HepG2 (cell line): Measurements from ENCODE around the gene KCNT1. TPM values are rescaled to one million over a fixed set of nuclear protein-coding genes. Genes with fewer than 3 reads are reported as not detected.

Experiments used
- ATAC-seq: fragments of 200-7000 bp; cut with Tn5 transposase; 3 replicates; pipeline ENCODE4 v1.9.1; 2020; ENCODE audit warnings: mild to moderate bottlenecking, moderate library complexity
- BruUV-seq: library from RNA; stranded (reverse); fragments of 400-500 nt; replicated peaks from 2 replicates; lab custom pipeline; 2021; lab: Mats Ljungman, UMichigan
- CTCF ChIA-PET: fragments of 300-600 bp; formaldehyde crosslinking; extraction: SDS; loops from one replicate; lab custom pipeline; 2021; ENCODE audit warnings: low total read pairs, inconsistent platforms, low intra/inter-chr PET ratio; lab: Yijun Ruan, JAX
- POLR2A ChIA-PET: fragments of 350-600 bp; sonication (Branson Sonifier 250); formaldehyde crosslinking; loops from one replicate; lab custom pipeline; 2020; ENCODE audit warnings: antibody characterized with exemption, inconsistent platforms; lab: Yijun Ruan, JAX
- DNase-seq: peaks from one replicate; pipeline ENCODE4 v3.0.0-alpha.2; 2015; ENCODE audit warnings: low spot score
- FAIRE-seq: peaks from 3 replicates; lab custom pipeline; 2011; peaks lifted over from hg19 to GRCh38; lab: Jason Lieb, UNC
- H2AFZ ChIP-seq: one replicate; pipeline ENCODE4 v1.6.1; 2011; ENCODE audit warnings: low read length, inconsistent platforms
- H3K27ac ChIP-seq: fragments of 300-600 bp; 3 replicates; pipeline ENCODE4 v1.8.0; 2011; ENCODE audit warnings: mixed run types, mild to moderate bottlenecking, mixed read lengths, low read length, inconsistent platforms; ENCODE audit not compliant: insufficient read depth; ENCODE audit errors: extremely low read length
- H3K27me3 ChIP-seq, 2 experiments: fragments of 200-600 bp in 1 of 2; 2 replicates in 1 of 2; 3 replicates in 1 of 2; pipeline versions ENCODE4 v1.6.0 to v1.8.0; 2011; ENCODE audit warnings: low read length in 2 of 2, mild to moderate bottlenecking in 2 of 2, moderate library complexity in 2 of 2, inconsistent platforms in 1 of 2; ENCODE audit not compliant: insufficient read depth in 2 of 2, control insufficient read depth in 1 of 2
- H3K36me3 ChIP-seq, 2 experiments: fragments of 200-600 bp in 1 of 2; replicated peaks in 1 of 2; 2 replicates in 1 of 2; 3 replicates in 1 of 2; pipeline versions ENCODE4 v1.5.1 to v1.8.0; 2011; ENCODE audit warnings: low read length in 2 of 2, inconsistent platforms in 1 of 2; ENCODE audit not compliant: insufficient read depth in 2 of 2, control insufficient read depth in 1 of 2
- H3K4me1 ChIP-seq: 2 replicates; pipeline ENCODE4 v1.5.1; 2012; ENCODE audit warnings: low read length, inconsistent platforms; ENCODE audit not compliant: insufficient read depth
- H3K4me2 ChIP-seq: 2 replicates; pipeline ENCODE4 v1.6.0; 2011; ENCODE audit warnings: low read depth, low read length, inconsistent platforms
- H3K4me3 ChIP-seq, 3 experiments: fragments of 200-600 bp in 1 of 3; sonication (generic), shearing (Covaris generic) in 1 of 3; replicated peaks in 1 of 3; 2 replicates each; pipeline ENCODE4 v1.5.1; 2011 to 2016; ENCODE audit warnings: low read length in 3 of 3, inconsistent platforms in 2 of 3, low read depth in 2 of 3, mild to moderate bottlenecking in 2 of 3, control low read depth in 1 of 3, mixed read lengths in 1 of 3; ENCODE audit not compliant: insufficient read depth in 1 of 3
- H3K79me2 ChIP-seq: one replicate; pipeline ENCODE4 v1.6.1; 2011; ENCODE audit warnings: low read length, inconsistent platforms; ENCODE audit not compliant: insufficient read depth
- H3K9ac ChIP-seq: 2 replicates; pipeline ENCODE4 v1.6.0; 2011; ENCODE audit warnings: mild to moderate bottlenecking, low read depth, low read length, inconsistent platforms; ENCODE audit not compliant: insufficient read depth
- H3K9me3 ChIP-seq: 2 replicates; pipeline ENCODE4 v1.5.1; 2012; ENCODE audit warnings: mild to moderate bottlenecking, low read length
- H4K20me1 ChIP-seq: 2 replicates; pipeline ENCODE4 v1.6.0; 2011; ENCODE audit warnings: inconsistent platforms, mild to moderate bottlenecking, low read length, moderate library complexity; ENCODE audit not compliant: insufficient read depth
- ARID5B ChIP-seq: IDR thresholded peaks from 2 replicates; pipeline ENCODE4 v1.4.0; 2020; ENCODE audit warnings: mild to moderate bottlenecking, missing genetic modification reagents
- ERF ChIP-seq: IDR thresholded peaks from 2 replicates; pipeline ENCODE4 v1.6.1; 2018; ENCODE audit warnings: missing biosample characterization, missing genetic modification reagents
- MEIS1 ChIP-seq: sonication (generic); formaldehyde crosslinking; IDR thresholded peaks from 2 replicates; pipeline ENCODE4 v1.9.0; 2021; ENCODE audit warnings: mild to moderate bottlenecking, missing genetic modification reagents, moderate library complexity, borderline replicate concordance
- SP5 ChIP-seq: IDR thresholded peaks from 2 replicates; pipeline ENCODE4 v1.6.1; 2016; ENCODE audit warnings: low read depth, borderline replicate concordance
- STAT5B ChIP-seq: sonication (generic); formaldehyde crosslinking; IDR thresholded peaks from 2 replicates; pipeline ENCODE4 v1.4.0; 2020; ENCODE audit warnings: missing genetic modification reagents
- ZFP1 ChIP-seq: IDR thresholded peaks from 2 replicates; pipeline ENCODE4 v1.6.1; 2016
- ZNF280D ChIP-seq: sonication (generic); formaldehyde crosslinking; IDR thresholded peaks from 2 replicates; pipeline ENCODE4 v1.5.1; 2020; ENCODE audit warnings: mild to moderate bottlenecking, missing genetic modification reagents
- ZNF468 ChIP-seq: sonication (generic); formaldehyde crosslinking; IDR thresholded peaks from 2 replicates; pipeline ENCODE4 v1.8.0; 2022; ENCODE audit warnings: mild to moderate bottlenecking, moderate library complexity, missing genetic modification reagents
- ZNF569 ChIP-seq: sonication (generic); formaldehyde crosslinking; IDR thresholded peaks from 2 replicates; pipeline ENCODE4 v1.5.0; 2020; ENCODE audit warnings: mild to moderate bottlenecking, missing genetic modification reagents, moderate library complexity, borderline replicate concordance
- WGBS: methylation state at CpG from one replicate; pipeline ENCODE4 v1.1.6; 2017; ENCODE audit warnings: low lambda C conversion rate; 5-methylcytosine and 5-hydroxymethylcytosine counted together
- in situ Hi-C: cut with HindIII; loops from 2 replicates; pipeline ENCODE4 v1.10.0; 2017; ENCODE audit warnings: low pct_unique_long_range_greater_than_20kb; ENCODE audit not compliant: extremely low pct_ligation_motif_present
- intact Hi-C: fragments of 100-400 bp; cut with micrococcal nuclease; formaldehyde crosslinking; loops from one replicate; pipeline ENCODE4 v1.10.0; 2022; ENCODE audit not compliant: unreplicated experiment
- polyA plus RNA-seq, 8 experiments: library from polyadenylated mRNA; depleted of rRNA in 3 of 8; stranded (reverse) in 7 of 8; unstranded in 1 of 8; fragments of >200 nt; fragmentation: Illumina TruSeq in 4 of 8; extraction: Trizol in 4 of 8; gene quantifications; 2 replicates each; pipeline versions ENCODE4 v1.2.1 to v1.2.3, GENCODE V29; 2011 to 2016; ENCODE audit warnings: low read depth in 4 of 8, missing spikeins in 1 of 8, mixed read lengths in 1 of 8; ENCODE audit not compliant: insufficient read depth in 1 of 8
- total RNA-seq, 5 experiments: library from RNA; depleted of rRNA; stranded (reverse); fragments of >200 nt; fragmentation: Illumina TruSeq; extraction: Trizol; gene quantifications; 2 replicates each; pipeline ENCODE4 v1.2.3, GENCODE V29; 2016; ENCODE audit warnings: low read depth in 1 of 5

Gene KCNT1
- total and polyA plus RNA-seq, 2 of the 13 experiments (the other 11 are each of a cell fraction or from before 2014, with no cell fraction given), result not detected

GRCh38 chr9:135665795-135666189, 36.2 kb upstream of the KCNT1 start:
- Histone ChIP-seq H4K20me1 (0 out of 2 replicates have a peak, but pooled peaks cover 2% of the 10 kb centered on the region), H3K4me1 (no peaks in the 10 kb centered on the region), H3K27ac (no peak overlapping the region), H3K9ac (no peak overlapping the region), H3K36me3 (no peaks in the 10 kb centered on the region), H2AFZ (no peak overlapping the region), H3K79me2 (no peaks in the 10 kb centered on the region), H3K4me3 (no peak overlapping the region), H3K4me2 (no peak overlapping the region), H3K27me3 (peaks cover 10 to 46% of the 10 kb centered on the region in 2 experiments; a peak in 4 of 5 replicates), H3K9me3 (no peaks in the 10 kb centered on the region)
- no TSS peak for BruUV-seq
- no peak for DNase-seq
- intact Hi-C loops, result no loop called here
- TF ChIP-seq MEIS1 (CRISPR knock-in tag), result no peak
- TF ChIP-seq ARID5B, result no peak
- no peak for TF ChIP-seq ZFP1
- TF ChIP-seq ZNF468 (CRISPR knock-in tag), result no peak
- no peak for TF ChIP-seq ZNF280D (CRISPR knock-in tag)
- no peak for TF ChIP-seq STAT5B
- no peak for TF ChIP-seq ERF (CRISPR knock-in tag)
- no peak for TF ChIP-seq ZNF569 (CRISPR knock-in tag)
- no peak for TF ChIP-seq SP5 (CRISPR knock-in tag)
- CTCF ChIA-PET, result no interaction called here
- no peak for ATAC-seq
- no CpG with 5 or more reads among the region's 12 CpGs for WGBS
- POLR2A ChIA-PET, result no interaction called here
- in situ Hi-C loops, result no loop called here
- FAIRE-seq, result no peak
